Lung microvascular endothelial cell (primary cell): ENCODE results near the gene NPIPA5. TPM values are rescaled to one million over a fixed set of nuclear protein-coding genes. Genes with fewer than 3 reads are reported as not detected.
"Not testable (repeated sequence)": the region's sequence is repeated elsewhere in the genome, so short reads cannot be mapped to it uniquely, and the experiment has no call there.

Experiments
- DNase-seq, 2 donors: peaks; one replicate each; pipeline versions ENCODE4 v3.0.0 to v3.0.0-alpha.2; 2010; ENCODE audit warnings: low read depth in 2 of 2
- total RNA-seq: library from RNA; depleted of rRNA; stranded (reverse); fragments of >200 nt; gene quantifications from 2 replicates; pipeline ENCODE4 v1.2.1, GENCODE V29; 2014

The NPIPA5 gene
- total RNA-seq: 0.44 and 0.99 TPM in 2 replicates

GRCh38 chr16:15378194-15378593 is at the start of gene NPIPA5:
Gene NPIPA5 (minus strand): TSS chr16:15378294. CDS start chr16:15378294, 0 bp downstream.
- not testable (repeated sequence) for DNase-seq

- peak; percentile 83 to 91 for DNase-seq
Measured at GRCh38 chr16:15427648-15428239, 49.6 kb upstream of the NPIPA5 start.

- DNase-seq: no peak
Measured at GRCh38 chr16:15426796-15427195, 48.7 kb upstream of the NPIPA5 start.

- DNase-seq: no peak
Measured at GRCh38 chr16:15425861-15426260, 47.8 kb upstream of the NPIPA5 start.

- no peak for DNase-seq
Measured at GRCh38 chr16:15422222-15422621, 44.1 kb upstream of the NPIPA5 start.

GRCh38 chr16:15421696-15422095 is 43.6 kb upstream of the NPIPA5 start:
- not testable (repeated sequence) for DNase-seq

- no peak for DNase-seq
Measured at GRCh38 chr16:15418206-15418605, 40.1 kb upstream of the NPIPA5 start.

GRCh38 chr16:15417197-15417596 is 39.1 kb upstream of the NPIPA5 start:
- no peak for DNase-seq

- peak in 1 of 2 donors; percentile 15 for DNase-seq
Measured at GRCh38 chr16:15415511-15415985, 37.5 kb upstream of the NPIPA5 start.

- not testable (repeated sequence) for DNase-seq
Measured at GRCh38 chr16:15409476-15409875, 31.4 kb upstream of the NPIPA5 start.

GRCh38 chr16:15407756-15408155 is 29.7 kb upstream of the NPIPA5 start:
- DNase-seq: not testable (repeated sequence)

GRCh38 chr16:15404792-15405191 is 26.7 kb upstream of the NPIPA5 start:
- DNase-seq: no peak

GRCh38 chr16:15404091-15404490 is 26.0 kb upstream of the NPIPA5 start:
- DNase-seq: not testable (repeated sequence)

GRCh38 chr16:15403392-15403995 is 25.4 kb upstream of the NPIPA5 start:
- DNase-seq: no peak

GRCh38 chr16:15401972-15402371 is 23.9 kb upstream of the NPIPA5 start:
- no peak for DNase-seq

GRCh38 chr16:15400314-15400713 is 22.2 kb upstream of the NPIPA5 start:
- DNase-seq: not testable (repeated sequence)

GRCh38 chr16:15399317-15399716 is 21.2 kb upstream of the NPIPA5 start:
- no peak for DNase-seq

- no peak for DNase-seq
Measured at GRCh38 chr16:15398618-15399316, 20.7 kb upstream of the NPIPA5 start.

GRCh38 chr16:15396948-15397594 is 19.0 kb upstream of the NPIPA5 start:
- no peak for DNase-seq

- DNase-seq: not testable (repeated sequence)
Measured at GRCh38 chr16:15396509-15396829, 18.4 kb upstream of the NPIPA5 start.

GRCh38 chr16:15395631-15396508 is 17.8 kb upstream of the NPIPA5 start, which contains the start of gene MPV17L:
Gene MPV17L (plus strand): TSS chr16:15395754. CDS start chr16:15395898, 144 bp downstream.
- DNase-seq: peak; percentile 1 to 38
